C4-2B (cell line): ENCODE results near the gene NCMAP.

ENCODE experiments used
- CTCF ChIP-seq: fragments of 450-650 bp; conservative IDR thresholded peaks from 2 replicates; pipeline ENCODE4 v1.5.1; 2017; ENCODE audit warnings: mild to moderate bottlenecking
- ZFX ChIP-seq: fragments of 450-650 bp; IDR thresholded peaks from 2 replicates; pipeline ENCODE4 v1.6.1; 2017

GRCh38 chr1:24551960-24552571 is 3.8 kb upstream of the NCMAP start:
- TF ChIP-seq CTCF = no peak
- no peak for TF ChIP-seq ZFX
